22Rv1 (cell line): ENCODE measurements around the gene HLA-DOA.

Experiments used
- H3K27ac ChIP-seq: fragments of 450-650 bp; 2 replicates; pipeline ENCODE4 v1.5.1; 2017
- CTCF ChIP-seq: fragments of 450-650 bp; IDR thresholded peaks from 2 replicates; pipeline ENCODE4 v1.5.1; 2017; ENCODE audit warnings: mild to moderate bottlenecking
- ZFX ChIP-seq: fragments of 450-650 bp; IDR thresholded peaks from 2 replicates; pipeline ENCODE4 v1.6.1; 2017; ENCODE audit warnings: antibody characterized with exemption, borderline replicate concordance

HLA-DOA gene

GRCh38 chr6:32968093-32968866 is 41.1 kb downstream of the HLA-DOA start, which contains the start of gene BRD2:
Gene BRD2, plus strand, starts transcription at chr6:32968594. Its CDS starts 4,305 bp downstream, at chr6:32972899.
- peak within 1 kb of the TSS; percentile 100 for H3K27ac ChIP-seq
- TF ChIP-seq ZFX (no peak), CTCF (no peak)

- H3K27ac ChIP-seq: peak overlapping the region; percentile 100
- TF ChIP-seq ZFX (no peak), CTCF (peak; percentile 72)
Observed at GRCh38 chr6:32967151-32968091, 42.0 kb downstream of the HLA-DOA start.

DNA sequence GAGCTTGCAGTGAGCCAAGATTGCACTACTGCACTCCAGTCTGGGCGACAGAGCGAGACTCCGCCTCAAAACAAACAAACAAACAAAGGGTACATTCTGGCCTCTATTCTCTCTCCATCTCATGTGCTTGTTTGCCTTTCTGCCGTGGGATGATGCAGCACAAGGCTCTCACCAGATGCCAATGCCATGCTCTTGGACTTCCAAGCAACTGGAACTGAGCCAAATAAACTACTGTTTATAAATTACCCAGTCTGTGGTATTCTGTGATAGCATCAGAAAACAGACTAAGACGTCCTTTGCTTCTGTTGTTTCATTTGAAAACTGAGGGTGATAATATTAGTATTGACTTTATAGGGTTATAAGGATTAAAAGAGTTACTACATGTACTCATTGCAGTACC is 44.6 kb downstream of the HLA-DOA start:
- TF ChIP-seq CTCF (no peak), ZFX (no peak)
- peak overlapping the region; percentile 47 for H3K27ac ChIP-seq

DNA sequence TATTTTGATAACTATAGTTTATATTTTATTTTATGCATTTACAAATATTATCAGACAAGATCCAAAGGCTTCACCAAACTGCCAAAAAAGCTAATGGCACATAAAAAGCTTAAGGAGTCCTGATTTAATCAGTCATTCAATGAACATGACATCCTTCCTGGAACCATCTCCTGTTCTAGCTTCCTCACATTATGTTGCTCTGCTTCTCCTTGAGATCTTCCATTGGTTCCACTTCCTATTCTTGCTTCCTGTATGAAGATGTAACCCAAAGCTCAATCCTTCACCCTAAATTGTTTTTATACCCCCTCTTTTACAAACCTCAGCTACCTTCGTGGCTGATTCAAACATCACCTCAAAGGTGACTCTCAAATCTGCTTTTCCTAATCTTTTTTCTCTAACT is 45.5 kb downstream of the HLA-DOA start:
- H3K27ac ChIP-seq: no peak overlapping the region
- TF ChIP-seq CTCF (no peak), ZFX (no peak)

DNA sequence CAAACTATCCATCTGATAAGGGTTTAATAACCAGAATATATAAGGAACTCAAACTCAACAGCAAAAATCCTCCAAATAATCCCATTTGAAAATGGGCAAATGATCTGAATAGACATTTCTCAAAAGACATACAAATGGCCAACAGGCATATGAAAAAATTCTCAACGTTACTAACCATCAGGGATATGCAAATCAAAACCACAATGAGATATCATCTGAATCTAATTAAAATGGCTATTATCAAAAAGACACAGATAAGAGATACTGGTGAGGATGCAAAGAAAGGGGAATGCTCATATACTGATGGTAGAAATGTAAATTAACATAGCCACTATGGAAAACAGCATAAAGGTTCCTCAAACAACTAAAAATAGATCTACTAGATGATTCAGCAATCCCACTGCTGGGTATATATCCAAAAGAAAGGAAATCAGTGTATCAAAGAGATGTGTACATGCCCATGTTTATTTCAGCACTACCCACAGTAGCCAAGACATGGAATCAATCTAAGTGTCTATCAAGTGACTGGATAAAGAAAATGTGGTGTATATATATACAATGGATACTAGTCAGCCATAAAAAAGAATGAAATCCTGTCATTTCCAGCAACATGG is 47.1 kb downstream of the HLA-DOA start:
- TF ChIP-seq ZFX (no peak), CTCF (no peak)
- H3K27ac ChIP-seq: no peak overlapping the region

DNA sequence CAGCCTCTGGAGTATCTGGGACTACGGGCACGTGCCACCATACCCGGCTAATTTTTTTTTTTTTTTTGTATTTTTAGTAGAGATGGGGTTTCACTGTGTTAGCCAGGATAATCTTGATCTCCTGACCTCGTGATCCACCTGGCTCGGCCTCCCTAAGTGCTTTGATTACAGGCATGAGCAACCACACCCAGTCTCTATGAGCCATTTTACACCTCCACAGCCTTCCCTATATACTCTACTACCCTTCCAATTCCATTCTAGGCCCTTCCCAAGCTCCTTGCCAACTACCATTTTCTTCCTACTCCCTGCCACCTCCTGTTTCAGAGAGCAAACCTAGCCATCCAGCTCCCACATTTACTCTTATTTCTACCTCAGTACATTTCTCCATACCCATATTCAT is 48.8 kb downstream of the HLA-DOA start:
- H3K27ac ChIP-seq: no peak overlapping the region
- TF ChIP-seq ZFX: no peak
- TF ChIP-seq CTCF: no peak
